Renal cortical epithelial cell (primary cell): Measurements from ENCODE around the gene ZNF234. TPM values are rescaled to one million over a fixed set of nuclear protein-coding genes. Genes with fewer than 3 reads are reported as not detected.
"Not testable (repeated sequence)": the region's sequence is repeated elsewhere in the genome, so short reads cannot be mapped to it uniquely, and the experiment has no call there.

Experiments used
- DNase-seq: peaks from one replicate; pipeline ENCODE4 v3.0.0-alpha.2; 2011; ENCODE audit warnings: low read depth
- total RNA-seq: library from RNA; depleted of rRNA; stranded (reverse); fragments of >200 nt; gene quantifications from 2 replicates; pipeline ENCODE4 v1.2.3, GENCODE V29; 2014

Gene ZNF234
- 6.1 and 16.4 TPM in 2 replicates for total RNA-seq

DNA sequence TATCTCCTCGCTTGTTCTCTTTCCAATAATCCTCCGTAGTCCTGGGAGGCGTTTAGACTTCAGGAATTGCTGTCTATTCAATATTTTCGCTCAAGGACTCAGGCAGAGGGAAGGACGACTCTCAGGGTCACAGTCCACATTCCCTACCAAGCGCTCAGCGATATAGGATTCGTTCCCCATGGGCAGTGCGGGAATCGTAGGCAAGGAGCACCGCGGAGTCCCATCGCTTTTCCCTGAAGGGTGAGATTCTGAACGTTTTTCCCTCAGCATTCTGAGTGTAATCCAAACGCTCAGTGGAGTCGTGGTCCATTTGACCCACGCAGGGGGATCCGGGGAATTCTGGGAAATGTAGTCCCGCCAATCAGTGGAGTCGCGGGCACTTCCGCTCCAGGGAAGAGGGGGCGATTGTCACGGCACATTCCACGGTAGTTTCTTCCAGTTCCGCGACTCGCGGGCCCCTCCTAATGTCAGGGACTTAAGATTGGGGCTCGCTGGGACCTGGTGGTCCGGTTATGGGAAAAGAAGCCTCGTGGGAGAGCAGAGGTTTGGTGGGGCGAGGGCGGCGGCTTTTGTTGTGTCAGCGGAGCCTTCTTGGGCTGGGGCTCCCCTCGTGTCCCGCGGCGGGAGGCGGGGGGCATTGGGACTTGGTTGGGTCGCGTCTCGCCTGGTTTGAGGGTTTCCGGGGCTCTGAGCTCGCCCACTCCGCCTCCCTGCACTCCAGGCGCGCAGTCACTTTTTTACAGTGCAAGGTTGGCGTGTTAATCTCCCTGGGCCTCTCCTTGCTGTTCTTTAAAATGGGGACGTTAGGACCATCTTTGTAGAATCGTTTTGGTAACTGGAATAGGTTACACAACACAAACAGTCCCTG, at the start of gene ZNF234:
Gene ZNF234, plus strand, starts transcription at position 364 of the 868 bp plus-strand sequence. CDS start 3,079 bp downstream, outside the sequence.
- DNase-seq, result peak; percentile 73

DNA sequence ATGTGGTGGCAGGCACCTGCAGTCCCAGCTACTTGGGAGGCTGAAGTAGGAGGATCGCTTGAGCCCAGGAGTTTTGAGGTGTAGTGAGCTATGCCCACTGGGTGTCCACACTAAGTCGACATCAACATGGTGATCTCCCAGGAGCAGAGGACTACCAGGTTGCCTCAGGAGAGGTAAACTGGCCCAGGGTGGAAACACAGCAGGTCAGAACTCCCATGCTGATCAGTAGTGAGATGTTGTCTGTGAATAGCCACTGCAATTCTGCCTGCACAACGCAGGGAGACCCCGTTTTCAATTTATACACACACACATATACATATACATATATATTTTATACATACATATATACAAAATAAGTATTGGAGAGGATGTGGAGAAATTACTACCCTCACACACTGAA, 49.2 kb upstream of the ZNF234 start:
- DNase-seq, result no peak

DNA sequence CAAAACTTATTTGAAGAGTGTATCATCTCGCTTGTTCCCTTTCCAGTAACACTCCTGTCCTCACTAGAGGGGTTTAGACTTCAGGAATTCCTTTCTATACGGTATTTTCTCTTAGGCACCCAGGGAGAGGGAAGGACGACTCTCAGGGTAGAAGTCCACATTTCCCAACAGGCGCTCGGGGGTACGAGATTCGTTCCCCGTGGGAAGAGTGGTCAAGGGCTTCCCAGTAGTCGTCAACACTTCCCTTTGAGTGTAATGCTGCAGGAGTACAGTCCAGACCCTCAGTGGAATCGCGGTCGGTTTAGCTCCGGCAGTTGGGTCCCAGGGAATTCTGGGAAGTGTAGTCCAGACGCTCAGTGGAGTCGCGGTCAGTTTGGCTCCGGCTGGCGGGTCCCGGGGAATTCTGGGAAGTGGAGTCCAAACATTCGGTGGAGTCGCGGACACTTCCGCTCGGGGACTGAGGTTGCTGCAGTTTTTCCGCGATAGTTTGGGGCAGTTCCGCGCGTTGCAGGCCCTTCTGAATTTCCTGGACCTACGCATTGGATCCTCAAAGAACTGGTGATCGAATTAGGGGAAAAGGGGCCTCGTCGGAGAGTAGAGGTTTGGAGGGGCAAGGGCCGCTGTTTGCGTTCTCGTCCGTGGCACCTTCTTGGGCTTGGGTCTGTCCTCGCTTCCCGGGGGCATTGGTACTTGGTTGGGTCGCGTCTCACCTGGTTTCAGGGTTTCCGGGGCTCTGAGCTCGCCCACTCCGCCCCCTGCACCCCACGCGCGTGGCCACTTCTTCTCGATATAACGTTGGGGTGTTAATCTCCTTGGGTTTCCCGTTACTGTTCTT, 47.2 kb upstream of the ZNF234 start, which contains the start of gene ZNF224:
Gene ZNF224, plus strand, starts transcription at position 431 of the 835 bp plus-strand sequence. CDS start 3,513 bp downstream, outside the sequence.
- DNase-seq, result peak; percentile 84

DNA sequence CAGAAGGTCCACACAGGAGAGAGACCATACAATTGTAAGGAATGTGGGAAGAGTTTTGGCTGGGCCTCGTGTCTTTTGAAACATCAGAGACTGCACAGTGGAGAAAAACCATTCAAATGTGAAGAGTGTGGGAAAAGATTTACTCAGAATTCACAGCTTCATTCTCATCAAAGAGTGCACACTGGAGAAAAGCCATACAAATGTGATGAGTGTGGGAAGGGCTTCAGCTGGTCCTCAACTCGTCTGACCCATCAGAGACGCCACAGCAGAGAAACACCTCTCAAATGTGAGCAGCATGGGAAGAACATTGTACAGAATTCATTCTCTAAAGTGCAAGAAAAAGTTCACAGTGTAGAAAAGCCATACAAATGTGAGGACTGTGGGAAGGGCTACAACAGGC, 33.6 kb upstream of the ZNF234 start:
- DNase-seq, result no peak

DNA sequence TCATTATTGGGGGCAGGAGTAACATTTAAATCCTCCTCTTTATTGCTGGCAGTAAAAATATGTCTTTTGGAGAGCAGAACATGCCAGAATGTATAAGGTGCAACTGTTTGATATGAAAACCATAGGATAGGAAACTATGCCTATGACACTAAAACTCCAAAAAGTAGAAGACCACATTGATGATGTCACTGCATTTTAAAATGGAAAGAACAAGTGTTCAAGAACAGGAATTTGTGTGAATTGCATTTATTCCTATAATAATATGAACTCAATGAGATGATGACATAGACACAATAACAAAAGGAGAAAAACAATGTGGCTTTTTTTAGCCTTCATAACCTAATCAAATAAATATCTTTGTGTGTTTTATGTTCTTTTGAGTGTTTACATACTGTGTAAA, 31.9 kb upstream of the ZNF234 start:
- DNase-seq, result no peak

DNA sequence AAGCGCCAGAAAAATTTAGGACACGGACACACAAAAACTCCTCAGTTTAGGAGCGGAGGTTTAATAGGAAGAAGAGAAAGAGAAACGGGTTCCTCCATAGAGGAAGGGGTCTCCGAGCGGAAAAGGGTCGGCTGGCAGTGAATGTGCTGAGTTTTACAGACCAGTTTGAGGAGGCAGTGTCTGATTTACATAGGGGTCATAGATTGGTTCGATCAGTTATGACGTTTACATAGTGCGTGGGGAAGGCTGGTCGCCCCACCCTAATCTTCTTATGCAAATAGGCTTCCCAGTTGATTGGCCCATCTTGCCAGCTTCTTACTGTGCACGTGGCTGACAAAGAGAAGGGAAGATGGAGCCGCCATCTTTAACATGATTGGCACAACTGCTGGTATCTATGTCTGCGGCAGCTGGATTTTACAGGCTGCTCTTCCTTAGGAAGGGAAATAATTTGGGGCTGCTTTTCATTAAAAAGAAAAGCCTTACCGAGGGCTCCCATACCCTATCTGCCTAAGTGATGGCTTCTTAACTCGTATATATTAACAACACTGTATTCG, 29.4 kb upstream of the ZNF234 start:
- peak; percentile 78 for DNase-seq

DNA sequence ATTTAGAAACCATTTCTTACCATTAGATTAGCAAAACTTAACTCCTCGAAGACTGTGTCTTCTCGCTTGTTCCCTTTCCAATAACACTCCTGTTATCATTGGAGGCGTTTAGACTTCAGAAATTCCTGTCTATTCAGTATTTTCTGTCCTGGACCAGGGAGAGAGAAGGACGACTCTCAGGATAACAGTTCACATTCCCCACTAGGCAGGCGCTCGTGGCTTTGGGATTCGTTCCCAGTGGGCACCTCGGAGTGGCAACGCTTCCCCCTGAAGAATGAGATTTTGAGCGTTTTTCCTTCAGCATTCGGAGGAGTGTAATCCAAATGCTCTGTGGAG, 28.6 kb upstream of the ZNF234 start:
- no peak for DNase-seq

DNA sequence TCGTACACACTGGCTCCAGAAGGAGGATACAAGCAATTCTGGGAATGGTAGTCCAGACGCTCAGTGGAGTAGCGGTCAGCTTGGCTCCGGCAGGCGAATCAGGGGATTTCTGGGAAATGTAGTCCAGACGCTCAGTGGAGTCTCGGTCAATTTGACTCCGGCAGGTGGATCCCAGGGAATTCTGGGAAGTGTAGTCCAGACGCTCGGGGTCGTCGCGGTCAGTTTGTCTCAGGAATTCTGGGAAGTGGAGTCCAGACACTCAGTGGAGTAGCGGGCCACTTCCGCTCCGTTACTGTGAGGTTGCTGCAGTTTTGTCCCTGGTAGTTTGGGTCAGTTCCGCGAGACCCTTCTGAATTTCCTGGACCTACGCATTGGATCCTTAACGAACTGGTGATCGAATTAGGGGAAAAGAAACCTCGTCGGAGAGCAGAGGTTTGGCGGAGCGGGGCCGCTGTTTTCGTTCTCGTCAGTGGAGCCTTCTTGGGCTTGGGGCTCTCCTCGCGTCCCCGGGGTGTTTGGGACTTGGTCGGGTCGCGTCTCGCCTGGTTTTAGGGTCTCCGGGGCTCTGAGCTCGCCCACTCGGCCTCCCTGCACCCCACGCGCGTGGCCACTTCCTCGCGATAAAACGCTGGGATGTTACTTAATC, 28.1 kb upstream of the ZNF234 start, which contains the start of gene ZNF225:
Gene ZNF225, plus strand, starts transcription at position 262 of the 646 bp plus-strand sequence. CDS start 2,429 bp downstream, outside the sequence.
- DNase-seq, result peak; percentile 98

DNA sequence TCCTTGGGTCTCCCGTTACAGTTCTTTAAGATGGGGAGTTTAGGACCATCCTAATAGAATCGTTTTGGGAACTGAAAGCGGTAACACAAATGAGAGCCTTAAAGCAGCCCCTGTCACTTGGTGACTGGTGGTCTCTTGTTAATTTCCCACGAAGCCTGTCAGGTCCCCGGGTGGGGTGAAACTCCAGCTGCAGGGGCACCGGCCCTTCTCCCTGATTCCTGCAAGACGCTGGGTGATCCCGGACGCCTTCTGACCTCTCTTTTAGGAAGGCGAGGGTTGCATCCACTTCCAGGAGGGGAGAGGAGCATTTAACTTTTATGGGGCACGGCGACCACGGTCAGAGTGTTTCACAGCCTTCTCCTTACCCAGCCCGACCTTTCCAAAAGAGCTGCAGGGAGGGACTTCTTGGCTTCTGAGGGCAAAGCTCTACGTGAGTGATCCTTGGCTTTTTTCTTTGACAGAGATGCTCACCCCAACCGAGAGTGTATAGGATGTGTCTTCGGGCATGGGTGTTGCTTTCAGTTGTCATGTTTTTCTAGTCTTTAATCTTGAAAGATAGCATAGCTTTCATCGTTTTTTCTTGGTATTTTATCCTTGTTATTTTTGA, 27.5 kb upstream of the ZNF234 start:
- no peak for DNase-seq

DNA sequence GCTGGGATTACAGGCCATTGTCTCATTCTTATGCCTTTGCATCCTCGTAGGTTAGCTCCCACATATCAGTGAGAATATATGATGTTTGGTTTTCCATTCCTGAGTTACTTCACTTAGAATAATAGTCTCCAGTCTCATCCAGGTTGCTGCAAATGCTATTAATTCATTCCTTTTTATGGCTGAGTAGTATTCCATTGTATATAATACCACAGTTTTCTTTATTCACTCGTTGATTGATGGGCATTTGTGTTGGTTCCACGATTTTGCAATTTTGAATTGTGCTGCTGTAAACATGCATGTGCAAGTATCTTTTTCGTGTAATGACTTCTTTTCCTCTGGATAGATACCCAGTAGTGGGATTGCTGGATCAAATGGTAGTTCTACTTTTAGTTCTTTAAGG, 20.2 kb upstream of the ZNF234 start:
- not testable (repeated sequence) for DNase-seq

DNA sequence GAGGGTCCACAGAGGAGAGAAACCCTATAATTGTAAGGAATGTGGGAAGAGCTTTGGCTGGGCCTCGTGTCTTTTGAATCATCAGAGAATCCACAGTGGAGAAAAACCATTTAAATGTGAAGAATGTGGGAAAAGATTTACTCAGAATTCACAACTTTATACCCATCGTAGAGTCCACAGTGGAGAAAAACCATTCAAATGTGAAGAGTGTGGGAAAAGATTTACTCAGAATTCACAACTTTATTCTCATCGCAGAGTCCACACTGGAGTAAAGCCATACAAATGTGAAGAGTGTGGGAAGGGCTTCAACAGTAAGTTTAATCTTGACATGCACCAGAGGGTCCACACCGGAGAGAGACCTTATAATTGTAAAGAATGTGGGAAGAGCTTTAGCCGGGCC, 9.4 kb upstream of the ZNF234 start:
- DNase-seq, result no peak

DNA sequence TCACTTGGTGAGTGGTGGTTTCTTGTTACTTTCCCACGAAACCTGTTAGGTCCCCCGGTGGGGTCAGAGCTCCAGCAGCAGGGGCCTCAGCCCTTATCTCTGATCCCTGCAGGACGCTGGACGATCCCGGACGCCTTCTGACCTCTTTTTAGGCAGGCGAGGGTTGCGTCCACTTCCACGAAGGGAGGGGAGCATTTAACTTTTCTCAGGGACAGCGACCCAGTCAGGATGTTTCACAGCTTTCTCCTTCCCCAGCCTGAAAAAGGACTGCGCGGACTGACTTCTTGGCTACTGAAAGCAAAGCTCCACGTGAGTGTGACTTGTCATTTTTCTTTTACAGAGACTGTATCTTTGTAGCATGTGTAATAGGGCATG, 692 bp downstream of the ZNF234 start:
- peak; percentile 13 for DNase-seq

DNA sequence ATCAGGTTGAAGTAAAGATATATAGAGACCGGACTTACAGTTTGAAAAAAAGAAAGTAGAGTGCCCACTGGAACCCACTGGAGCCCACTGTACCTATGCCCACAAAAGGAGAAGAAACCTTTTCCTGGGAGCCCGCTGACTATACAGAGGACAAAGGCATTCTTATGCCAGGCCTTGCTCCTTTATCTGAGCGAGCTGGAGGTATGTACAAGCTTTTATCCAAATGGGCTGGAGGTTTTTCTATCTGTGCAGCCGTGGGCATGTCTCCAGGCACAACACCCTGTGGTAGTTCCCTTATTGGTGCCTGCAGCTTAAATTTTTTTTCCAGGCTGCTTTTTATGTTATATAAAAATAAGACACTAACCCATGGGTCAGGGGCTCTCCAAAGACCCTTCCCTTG, 8.4 kb downstream of the ZNF234 start:
- DNase-seq, result no peak

DNA sequence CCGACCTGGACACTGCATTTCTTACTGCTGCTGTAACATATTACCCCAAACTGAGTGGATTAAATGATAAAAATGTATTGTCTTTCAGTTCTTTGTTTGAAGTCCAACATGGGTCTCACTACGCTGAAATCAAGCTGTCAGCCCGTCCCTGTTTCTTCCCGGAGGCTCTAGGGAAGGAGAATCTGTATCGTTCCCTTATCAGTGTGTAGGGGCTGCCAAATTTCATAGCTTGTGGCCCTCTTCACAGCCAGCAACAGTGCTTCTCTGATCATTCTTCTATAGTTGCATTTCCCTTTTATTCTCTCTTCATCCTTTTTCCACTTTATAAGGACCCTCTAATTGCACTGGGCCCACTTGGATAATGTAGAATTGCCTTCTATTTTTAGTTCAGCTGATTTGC, 10.1 kb downstream of the ZNF234 start:
- DNase-seq, result no peak

DNA sequence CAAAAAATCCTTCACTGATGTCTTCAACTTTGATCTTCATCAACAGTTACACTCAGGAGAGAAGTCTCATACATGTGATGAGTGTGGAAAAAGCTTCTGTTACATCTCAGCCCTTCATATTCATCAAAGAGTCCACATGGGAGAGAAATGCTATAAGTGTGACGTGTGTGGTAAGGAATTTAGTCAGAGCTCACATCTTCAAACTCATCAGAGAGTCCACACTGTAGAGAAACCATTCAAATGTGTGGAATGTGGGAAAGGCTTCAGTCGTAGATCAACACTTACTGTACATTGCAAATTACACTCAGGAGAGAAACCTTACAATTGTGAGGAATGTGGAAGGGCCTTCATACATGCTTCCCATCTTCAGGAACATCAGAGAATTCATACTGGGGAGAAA, 15.1 kb downstream of the ZNF234 start:
- no peak for DNase-seq

DNA sequence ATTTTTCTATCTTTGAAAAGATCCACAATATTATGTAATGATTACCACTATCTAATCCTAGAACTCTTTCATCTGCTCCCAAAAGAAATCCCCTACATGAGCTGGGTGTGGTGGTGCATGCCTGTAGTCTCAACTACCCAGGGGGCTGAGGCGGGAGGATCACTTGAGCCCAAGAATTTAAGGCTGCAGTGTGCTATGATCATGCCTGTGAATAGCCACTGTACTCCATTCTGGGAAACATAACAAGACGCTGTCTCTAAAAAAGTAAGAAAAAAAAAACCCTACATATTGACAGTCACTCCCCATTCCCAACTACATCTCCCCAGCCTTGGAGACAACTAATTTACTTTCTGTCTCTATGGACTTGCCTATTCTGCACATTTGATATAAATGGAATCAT, 22.4 kb downstream of the ZNF234 start:
- DNase-seq, result no peak

DNA sequence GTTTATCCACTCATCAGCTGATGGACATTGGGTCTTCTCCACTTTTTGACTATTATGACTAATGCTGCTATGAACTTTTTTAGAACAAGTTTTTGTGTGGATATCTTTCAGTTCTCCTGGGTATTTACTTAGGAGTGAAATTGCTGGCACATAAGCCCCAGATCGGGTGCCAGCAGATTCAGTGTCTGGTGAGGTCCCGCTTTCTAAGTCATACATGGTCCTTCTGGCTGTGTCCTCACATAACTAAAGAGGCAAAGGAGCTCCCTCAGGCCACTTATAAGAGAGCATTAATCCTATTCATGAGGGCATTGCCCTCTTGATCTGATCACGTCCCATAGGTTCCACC, 22.9 kb downstream of the ZNF234 start:
- no peak for DNase-seq

DNA sequence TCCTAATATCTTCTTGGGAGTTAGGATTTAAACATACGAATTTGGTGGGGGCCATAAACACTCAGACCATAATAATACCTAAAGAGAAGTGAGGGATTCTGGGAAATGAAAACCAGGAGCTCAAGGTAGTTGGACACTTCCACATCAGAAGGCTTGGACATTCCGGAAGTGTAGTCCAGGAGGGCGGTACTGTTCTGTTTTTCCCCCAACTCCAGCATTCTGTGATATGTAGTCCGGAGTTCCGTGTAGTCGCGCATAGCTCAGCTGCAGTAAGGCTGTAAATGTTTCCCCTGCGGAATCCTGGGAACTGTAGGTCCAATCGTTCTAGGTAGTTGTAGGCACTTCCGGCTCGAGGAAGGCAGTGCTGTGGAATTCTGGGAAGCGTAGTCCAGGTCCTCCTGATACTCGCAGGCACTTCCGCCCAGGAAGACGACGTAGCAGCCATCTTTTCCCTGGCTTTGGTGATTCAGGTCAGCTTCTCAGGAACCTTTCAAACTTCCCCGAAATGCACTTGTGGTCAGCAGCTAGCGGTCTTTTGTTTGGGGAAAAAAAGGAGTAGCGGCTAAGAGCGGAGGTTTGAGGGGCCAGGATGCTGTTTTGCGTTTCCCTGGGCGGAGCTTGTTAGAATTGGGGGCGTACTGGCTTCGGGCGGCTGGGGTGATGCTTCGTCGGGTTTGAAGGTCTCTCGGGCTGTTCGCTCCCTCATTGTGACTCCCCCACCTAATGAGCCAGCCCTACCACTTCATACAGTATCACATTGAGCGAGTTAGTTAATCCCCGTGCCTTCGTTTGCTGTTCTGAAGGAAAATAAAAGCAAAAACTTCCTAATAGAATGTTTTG, 23.5 kb downstream of the ZNF234 start, which contains the start of gene ZNF226:
Gene ZNF226, plus strand, starts transcription at position 428 of the 840 bp plus-strand sequence. CDS start 4,981 bp downstream, outside the sequence.
- peak; percentile 100 for DNase-seq

DNA sequence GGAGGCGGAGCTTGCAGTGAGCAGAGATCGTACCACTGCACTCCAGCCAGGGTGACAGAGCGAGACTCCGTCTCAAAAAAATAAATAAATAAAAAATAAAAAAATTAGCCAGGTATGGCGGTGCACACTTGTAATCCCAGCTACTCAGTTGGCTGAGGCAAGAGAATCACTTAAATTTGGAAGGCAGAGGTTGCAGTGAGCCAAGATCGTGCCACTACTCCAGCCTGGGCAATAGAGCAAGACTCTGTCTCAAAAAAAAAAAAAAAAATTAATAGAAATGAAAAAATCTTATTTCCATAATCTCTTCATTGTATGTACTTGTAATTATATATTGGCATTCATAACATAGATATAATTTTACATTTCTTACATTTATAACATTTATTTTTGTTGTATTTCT, 29.3 kb downstream of the ZNF234 start:
- DNase-seq, result not testable (repeated sequence)

DNA sequence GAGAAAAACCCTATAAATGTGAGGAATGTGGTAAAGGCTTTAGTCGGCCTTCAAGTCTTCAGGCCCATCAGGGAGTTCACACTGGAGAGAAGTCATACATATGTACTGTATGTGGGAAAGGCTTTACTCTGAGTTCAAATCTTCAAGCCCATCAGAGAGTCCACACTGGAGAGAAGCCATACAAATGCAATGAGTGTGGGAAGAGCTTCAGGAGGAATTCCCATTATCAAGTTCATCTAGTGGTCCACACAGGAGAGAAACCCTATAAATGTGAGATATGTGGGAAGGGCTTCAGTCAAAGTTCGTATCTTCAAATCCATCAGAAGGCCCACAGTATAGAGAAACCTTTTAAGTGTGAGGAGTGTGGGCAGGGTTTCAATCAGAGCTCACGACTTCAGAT, 35.2 kb downstream of the ZNF234 start:
- DNase-seq, result no peak
